Right lobe of liver (tissue), 6 donors: ENCODE measurements around the gene BORCS8. TPM values are rescaled to one million over a fixed set of nuclear protein-coding genes. Genes with fewer than 3 reads are reported as not detected.

Source experiments
- ATAC-seq, 4 donors: fragments of 200-7000 bp; cut with Tn5 transposase; one replicate each; pipeline ENCODE4 v1.9.1; 2020; ENCODE audit warnings: mild to moderate bottlenecking in 4 of 4, moderate library complexity in 4 of 4
- DNase-seq, 3 donors: peaks; one replicate each; pipeline ENCODE4 v3.0.0-alpha.2; 2020
- H3K27ac ChIP-seq, 3 donors: fragments of 200-600 bp; one replicate each; pipeline ENCODE4 v1.8.0; 2022
- H3K27me3 ChIP-seq, 2 donors: fragments of 200-600 bp; one replicate each; pipeline ENCODE4 v1.8.0; 2022
- H3K36me3 ChIP-seq, 4 donors: fragments of 200-600 bp; sonication (generic) in 1 of 4; one replicate each; pipeline versions ENCODE4 v1.5.1 to v1.8.0; 2017 to 2022; ENCODE audit warnings: control low read depth in 1 of 4
- H3K4me1 ChIP-seq, 4 donors: fragments of 200-600 bp; sonication (generic) in 1 of 4; one replicate each; pipeline versions ENCODE4 v1.5.1 to v1.8.0; 2017 to 2022; ENCODE audit warnings: control low read depth in 1 of 4
- H3K4me3 ChIP-seq, 3 donors: fragments of 200-600 bp; one replicate each; pipeline ENCODE4 v1.8.0; 2022
- H3K9me3 ChIP-seq, 4 donors: fragments of 200-600 bp; sonication (generic) in 1 of 4; one replicate each; pipeline versions ENCODE4 v1.5.1 to v1.8.0; 2017 to 2022; ENCODE audit warnings: control low read depth in 1 of 4
- CTCF ChIP-seq, 4 donors: fragments of 200-600 bp in 3 of 4; fragments of 450-650 bp in 1 of 4; IDR thresholded peaks; one replicate each; pipeline versions ENCODE4 v1.5.1 to v1.8.0; 2016 to 2022; ENCODE audit warnings: antibody characterized with exemption in 4 of 4, mild to moderate bottlenecking in 2 of 4
- POLR2A ChIP-seq: fragments of 450-650 bp; IDR thresholded peaks from one replicate; pipeline ENCODE4 v1.6.1; 2017; ENCODE audit warnings: antibody characterized with exemption, mild to moderate bottlenecking
- WGBS: methylation state at CpG from one replicate; pipeline ENCODE4 v1.1.6; 2018; ENCODE audit warnings: low coverage, low lambda C conversion rate; ENCODE audit not compliant: insufficient coverage; ENCODE audit errors: missing lambda C conversion rate; 5-methylcytosine and 5-hydroxymethylcytosine counted together
- intact Hi-C, 2 donors: fragments of 100-400 bp; cut with DNase I; formaldehyde crosslinking; loops; one replicate each; pipeline versions ENCODE4 v1.11.2 to v1.14.1; 2022
- total RNA-seq, 6 experiments: library from RNA; depleted of rRNA in 2 of 6; stranded (reverse); fragments of >200 nt in 2 of 6; fragmentation: NEBNext Ultra II Directional in 3 of 6; extraction: Animal tissue kit (Norgen Biotek cat#: 25700) in 3 of 6; gene quantifications; one replicate each; pipeline versions ENCODE4 v1.1.0 to v1.2.4, GENCODE V29; 2016 to 2023
- donor health status: DM: no; HTN: yes; CAD: no.
- donor health status: DM: no; HTN: no; CAD: no.
- donor health status: DM: no; HTN: no; CAD: no.
- donor health status: DM: no; HTN: yes; CAD: no.
- donor health status: DM: no; HTN: yes; CAD: no.

Gene BORCS8
- total RNA-seq, 6 experiments from 2014 or later = 6.0 to 12.2 (median 9.8) TPM

- H3K27ac ChIP-seq = peak overlapping the region; percentile 99 to 100 (median 99)
- H3K36me3 ChIP-seq = no peaks in the 10 kb centered on the region
- WGBS = 4% methylated on average over 11 of the region's 22 CpGs
- ATAC-seq (no peak), DNase-seq (no peak)
- intact Hi-C loops = loop anchor here in 1 of 2 donors (10.0 kb wide), 1 partner anchor 302 kb away; no protein-coding TSS in a partner anchor
- no peak for TF ChIP-seq CTCF (IDR thresholded peaks at IDR 0.05)
- TF ChIP-seq POLR2A = no peak
- H3K9me3 ChIP-seq = no peaks in the 10 kb centered on the region
- peaks cover 0 to 13% (median 8%) of the 10 kb centered on the region in 4 donors for H3K4me1 ChIP-seq
- peak overlapping the region; percentile 74 to 99 (median 99) for H3K4me3 ChIP-seq
- no peaks in the 10 kb centered on the region for H3K27me3 ChIP-seq
Measured at GRCh38 chr19:19192910-19193423, 1.0 kb upstream of the BORCS8 start.

DNA sequence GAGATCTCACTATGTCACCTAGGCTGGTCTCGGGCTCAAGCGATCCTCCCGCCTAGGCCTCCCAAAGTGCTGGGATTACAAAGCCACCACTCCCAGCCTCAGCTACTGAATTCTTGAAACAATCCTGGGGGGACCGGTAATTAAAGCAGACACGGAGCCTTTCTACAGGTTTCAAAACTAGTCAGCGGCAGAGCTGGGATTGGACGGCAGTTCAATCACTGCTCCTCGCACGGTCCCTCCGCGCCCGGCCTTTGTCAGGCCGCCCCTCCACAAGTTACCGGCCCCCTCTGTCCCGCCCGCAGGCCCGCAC, 229 bp downstream of the BORCS8 start:
- Histone ChIP-seq H3K9me3 (no peaks in the 10 kb centered on the region), H3K36me3 (no peaks in the 10 kb centered on the region), H3K4me1 (peaks cover 0 to 13% (median 8%) of the 10 kb centered on the region in 4 donors), H3K27ac (peak overlapping the region; percentile 99 to 100 (median 99)), H3K4me3 (peak overlapping the region; percentile 74 to 99 (median 99)), H3K27me3 (no peaks in the 10 kb centered on the region)
- ATAC-seq (no peak), DNase-seq (no peak)
- intact Hi-C loops = loop anchor here in 1 of 2 donors (10.0 kb wide), 1 partner anchor 303 kb away; no protein-coding TSS in a partner anchor
- no peak for TF ChIP-seq POLR2A
- no peak for TF ChIP-seq CTCF (IDR thresholded peaks at IDR 0.05)
- WGBS = 10% methylated on average over 3 of the region's 17 CpGs

GRCh38 chr19:19186742-19187141, 5.2 kb downstream of the BORCS8 start:
- ATAC-seq (no peak), DNase-seq (no peak)
- H3K4me3 ChIP-seq = no peak overlapping the region
- no peaks in the 10 kb centered on the region for H3K27me3 ChIP-seq
- H3K9me3 ChIP-seq = no peaks in the 10 kb centered on the region
- peaks cover 0 to 13% (median 7%) of the 10 kb centered on the region in 4 donors for H3K4me1 ChIP-seq
- peaks cover 0 to 10% (median 2%) of the 10 kb centered on the region in 4 donors for H3K36me3 ChIP-seq
- H3K27ac ChIP-seq = no peak overlapping the region
- WGBS = 100% methylated on average over 1 of the region's 14 CpGs
- TF ChIP-seq POLR2A (no peak), CTCF (IDR thresholded peaks at IDR 0.05) (no peak)
- intact Hi-C loops = loop anchor here in 1 of 2 donors (10.0 kb wide), 1 partner anchor 158 kb away; no protein-coding TSS in a partner anchor

GRCh38 chr19:19185853-19186740, 5.9 kb downstream of the BORCS8 start:
- peak in 1 of 3 donors; percentile 34 for DNase-seq

More at GRCh38 chr19:19185853-19186740, 5.9 kb downstream of the BORCS8 start:
- TF ChIP-seq POLR2A = no peak
- peak; percentile 52 to 61 (median 58) for TF ChIP-seq CTCF (IDR thresholded peaks at IDR 0.05)
- H3K4me1 ChIP-seq = peaks cover 0 to 10% (median 6%) of the 10 kb centered on the region in 4 donors
- 69% methylated on average over 2 of the region's 9 CpGs for WGBS
- peak; percentile 78 to 87 (median 82) for ATAC-seq
- no peak overlapping the region for H3K4me3 ChIP-seq
- H3K27me3 ChIP-seq = no peaks in the 10 kb centered on the region
- intact Hi-C loops = loop anchor here in 1 of 2 donors (10.0 kb wide), 1 partner anchor 159 kb away; no protein-coding TSS in a partner anchor
- peaks cover 0 to 10% (median 2%) of the 10 kb centered on the region in 4 donors for H3K36me3 ChIP-seq
- no peak overlapping the region for H3K27ac ChIP-seq
- no peaks in the 10 kb centered on the region for H3K9me3 ChIP-seq
